B cell (primary cell): ENCODE results near the gene SPOP.

Experiments used
- EZH2 ChIP-seq: IDR thresholded peaks from 2 replicates; pipeline ENCODE4 v1.6.1; 2012; ENCODE audit warnings: borderline replicate concordance, low read depth, mild to moderate bottlenecking, moderate library complexity, low read length; ENCODE audit not compliant: insufficient read depth, poor library complexity, severe bottlenecking
- TF ChIP-seq, protein P1 (sequence below): fragments of 200-600 bp; IDR thresholded peaks from one replicate; pipeline ENCODE4 v1.8.0; 2022; ENCODE audit warnings: antibody characterized with exemption, mild to moderate bottlenecking

GRCh38 chr17:49629447-49629846 lies 48.5 kb downstream of the SPOP start:
- TF ChIP-seq, protein P1, sequence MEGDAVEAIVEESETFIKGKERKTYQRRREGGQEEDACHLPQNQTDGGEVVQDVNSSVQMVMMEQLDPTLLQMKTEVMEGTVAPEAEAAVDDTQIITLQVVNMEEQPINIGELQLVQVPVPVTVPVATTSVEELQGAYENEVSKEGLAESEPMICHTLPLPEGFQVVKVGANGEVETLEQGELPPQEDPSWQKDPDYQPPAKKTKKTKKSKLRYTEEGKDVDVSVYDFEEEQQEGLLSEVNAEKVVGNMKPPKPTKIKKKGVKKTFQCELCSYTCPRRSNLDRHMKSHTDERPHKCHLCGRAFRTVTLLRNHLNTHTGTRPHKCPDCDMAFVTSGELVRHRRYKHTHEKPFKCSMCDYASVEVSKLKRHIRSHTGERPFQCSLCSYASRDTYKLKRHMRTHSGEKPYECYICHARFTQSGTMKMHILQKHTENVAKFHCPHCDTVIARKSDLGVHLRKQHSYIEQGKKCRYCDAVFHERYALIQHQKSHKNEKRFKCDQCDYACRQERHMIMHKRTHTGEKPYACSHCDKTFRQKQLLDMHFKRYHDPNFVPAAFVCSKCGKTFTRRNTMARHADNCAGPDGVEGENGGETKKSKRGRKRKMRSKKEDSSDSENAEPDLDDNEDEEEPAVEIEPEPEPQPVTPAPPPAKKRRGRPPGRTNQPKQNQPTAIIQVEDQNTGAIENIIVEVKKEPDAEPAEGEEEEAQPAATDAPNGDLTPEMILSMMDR: no peak
- TF ChIP-seq EZH2: no peak
